Vagina (tissue), 2 donors: ENCODE results near the gene NPEPPS.
"Not testable (repeated sequence)": the region's sequence is repeated elsewhere in the genome, so short reads cannot be mapped to it uniquely, and the experiment has no call there.

Experiments
- CTCF ChIP-seq, 3 experiments: fragments of 450-650 bp in 2 of 3; fragments of 200-600 bp in 1 of 3; sonication (generic) in 1 of 3; IDR thresholded peaks; one replicate each; pipeline ENCODE4 v1.5.1; 2017 to 2019; ENCODE audit warnings: antibody characterized with exemption in 3 of 3, mild to moderate bottlenecking in 2 of 3, moderate library complexity in 2 of 3
- POLR2A ChIP-seq, 2 donors: fragments of 450-650 bp; IDR thresholded peaks; one replicate each; pipeline ENCODE4 v1.6.1; 2017; ENCODE audit warnings: antibody characterized with exemption in 2 of 2, mild to moderate bottlenecking in 2 of 2, moderate library complexity in 2 of 2

- not testable (repeated sequence) for TF ChIP-seq CTCF, POLR2A (IDR thresholded peaks at IDR 0.05)
These were observed 13.4 kb downstream of the NPEPPS start for GRCh38 chr17:47544327-47544726.
